Cardiac septum (tissue), 1 donor: ENCODE results near the gene SEPTIN6. TPM values are rescaled to one million over a fixed set of nuclear protein-coding genes. Genes with fewer than 3 reads are reported as not detected.
"Not testable (repeated sequence)": the region's sequence is repeated elsewhere in the genome, so short reads cannot be mapped to it uniquely, and the experiment has no call there.

ENCODE experiments used
- DNase-seq: peaks from one replicate; pipeline ENCODE4 v3.0.0-alpha.2; 2020; ENCODE audit warnings: low spot score
- intact Hi-C: fragments of 100-400 bp; cut with DNase I; formaldehyde crosslinking; loops from one replicate; pipeline ENCODE4 v1.14.0; 2022
- microRNA-seq: library from miRNA; unstranded; fragments of <30 nt; microRNA quantifications from one replicate; pipeline ENCODE4 v1.2.0, GENCODE V29; 2020
- total RNA-seq: library from RNA; stranded (reverse); fragmentation: NEBNext Ultra II Directional; extraction: Animal tissue kit (Norgen Biotek cat#: 25700); gene quantifications from one replicate; pipeline ENCODE4 v1.2.1, GENCODE V29; 2021
- donor health status: DM: no; HTN: no; CAD: no.

SEPTIN6 gene
- total RNA-seq, 1 donor from 2014 or later: 10.1 TPM

- DNase-seq, intact Hi-C loops: not testable (repeated sequence)
Measured at GRCh38 chrX:119664877-119665276, 28.1 kb downstream of the SEPTIN6 start.

DNA sequence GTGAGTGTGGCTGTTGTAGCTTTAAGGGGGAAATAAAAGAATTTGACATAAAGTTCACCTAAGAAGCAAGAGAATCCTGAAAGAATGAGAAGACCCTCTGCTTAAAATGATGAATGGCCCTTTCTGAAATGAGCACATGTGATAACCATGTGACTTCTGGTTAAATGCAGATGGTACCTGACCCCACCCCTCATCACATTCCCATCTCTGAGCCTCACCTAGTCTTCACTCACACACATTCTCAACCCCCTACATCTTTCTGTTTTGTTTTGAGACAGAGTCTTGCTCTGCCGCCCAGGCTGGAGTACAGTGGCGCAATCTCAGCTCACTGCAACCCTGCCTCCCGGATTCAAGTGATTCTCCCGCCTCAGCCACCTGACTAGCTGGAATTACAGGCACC is 31.5 kb downstream of the SEPTIN6 start:
- intact Hi-C loops: no loop called here
- no peak for DNase-seq

DNA sequence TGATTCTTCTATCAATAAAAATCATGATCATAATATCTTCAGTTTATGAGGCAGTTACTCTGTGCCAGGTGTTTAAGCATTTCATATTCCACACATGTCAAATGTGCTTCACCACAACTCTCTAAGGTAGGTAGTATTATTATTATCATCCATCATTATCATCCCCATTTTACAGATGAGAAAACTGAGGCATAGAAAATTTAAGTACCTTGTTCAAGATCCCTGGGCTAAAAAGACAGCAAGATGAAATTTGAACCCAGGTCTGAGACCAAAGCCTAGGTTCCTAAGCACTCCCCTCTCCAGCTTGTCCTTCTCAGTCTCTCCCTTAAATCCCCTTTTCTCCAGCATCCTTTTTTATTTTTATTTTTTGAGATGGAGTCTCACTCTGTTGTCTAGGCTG is 33.4 kb downstream of the SEPTIN6 start:
- intact Hi-C loops: no loop called here
- DNase-seq: no peak

- DNase-seq: no peak
- intact Hi-C loops: no loop called here
Measured at GRCh38 chrX:119655125-119655524, 37.8 kb downstream of the SEPTIN6 start.

DNA sequence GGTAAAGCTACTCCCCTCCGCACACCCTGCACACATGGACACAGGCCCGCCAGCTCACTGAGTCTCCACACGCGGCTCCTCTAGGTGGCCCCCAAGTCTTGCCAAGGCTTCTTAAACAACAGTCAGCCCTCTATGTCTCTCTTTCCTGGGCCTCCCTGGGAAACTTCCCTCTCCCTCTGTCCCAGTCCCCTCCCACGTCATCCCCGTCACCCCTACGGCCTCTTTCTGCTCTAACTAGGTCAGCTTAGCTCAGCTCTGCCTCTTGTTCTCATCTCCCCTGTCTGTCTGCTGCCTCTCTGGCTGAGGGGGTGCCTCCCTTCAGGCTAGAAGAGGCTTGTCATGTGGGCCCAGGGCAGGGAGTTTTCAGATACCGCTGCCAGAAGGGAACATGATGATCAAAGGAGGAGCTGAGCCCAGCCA is 38.8 kb downstream of the SEPTIN6 start:
- intact Hi-C loops: no loop called here
- DNase-seq: no peak

DNA sequence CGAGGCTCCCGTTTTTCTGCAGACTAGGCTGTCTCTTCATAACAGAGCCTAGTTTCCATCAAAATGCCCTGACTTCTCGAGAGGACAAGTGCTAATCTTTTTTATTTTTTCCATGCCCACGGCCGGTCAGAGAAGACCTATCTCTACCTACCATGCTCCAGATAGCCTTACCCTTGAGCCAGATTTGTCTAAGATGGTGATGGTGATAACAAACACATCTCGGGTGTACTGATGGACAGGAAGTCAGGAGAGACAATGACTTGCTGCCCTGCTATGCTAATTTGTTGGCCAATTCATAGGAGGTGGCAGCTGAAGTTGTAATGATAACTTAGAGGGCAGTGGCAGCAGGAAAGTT is 44.6 kb downstream of the SEPTIN6 start:
- intact Hi-C loops: no loop called here
- no peak for DNase-seq

GRCh38 chrX:119647552-119648420 is 45.2 kb downstream of the SEPTIN6 start:
- intact Hi-C loops: no loop called here

DNA sequence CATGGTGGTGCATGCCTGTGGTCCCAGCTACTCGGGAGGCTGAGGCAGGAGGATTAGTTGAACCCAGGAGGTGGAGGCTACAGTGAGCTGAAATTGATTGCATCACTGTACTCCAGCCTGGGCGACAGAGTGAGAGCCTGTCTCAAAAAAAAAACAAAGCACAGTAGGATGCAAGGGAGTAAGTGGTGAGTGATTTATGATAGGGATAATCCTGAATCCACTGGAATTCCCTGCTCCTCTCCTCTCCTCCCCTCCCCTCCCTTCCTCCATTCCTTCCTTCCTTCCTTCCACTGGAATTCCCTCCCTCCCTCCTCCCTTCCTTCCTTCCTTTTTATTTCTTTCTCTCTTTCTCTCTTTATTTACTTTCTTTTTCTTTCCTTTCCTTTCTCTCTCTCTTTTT is 45.9 kb downstream of the SEPTIN6 start:
- intact Hi-C loops: no loop called here
- no peak for DNase-seq

More at GRCh38 chrX:119647552-119648420, 45.2 kb downstream of the SEPTIN6 start:
- DNase-seq: no peak

- DNase-seq: no peak
- intact Hi-C loops: no loop called here
Measured at GRCh38 chrX:119646515-119646914, 46.5 kb downstream of the SEPTIN6 start.

GRCh38 chrX:119643696-119644095 is 49.3 kb downstream of the SEPTIN6 start:
- DNase-seq: no peak
- intact Hi-C loops: no loop called here

Small RNA genes lying within 50 kb of the gene (microRNA-seq; reads per million reads assigned to microRNA genes)
- gene MIR766: 11.6 reads per million, percentile 24 among the genes with 10 or more reads in this experiment

Other genes with a start within 250 kb of the SEPTIN6 start
- gene SLC25A5, start 224.7 kb downstream of the SEPTIN6 start, total RNA-seq: 251 TPM
- 17.8 TPM for gene STEEP1, start 127.8 kb downstream of the SEPTIN6 start, total RNA-seq
- gene UBE2A, start 118.6 kb downstream of the SEPTIN6 start, total RNA-seq: 59.4 TPM
- 5.3 TPM for gene NKRF, start 86.7 kb downstream of the SEPTIN6 start, total RNA-seq
- not detected for gene SOWAHD, start 65.4 kb upstream of the SEPTIN6 start, total RNA-seq
- gene RPL39, start 98.5 kb upstream of the SEPTIN6 start, total RNA-seq: 733 TPM
- gene UPF3B, start 159.8 kb upstream of the SEPTIN6 start, total RNA-seq: 2.9 TPM
- gene RNF113A, start 178.6 kb upstream of the SEPTIN6 start, total RNA-seq: 7.6 TPM
- gene NDUFA1, start 178.7 kb upstream of the SEPTIN6 start, total RNA-seq: 424 TPM
- gene AKAP14, start 202.7 kb upstream of the SEPTIN6 start, total RNA-seq: not detected